Ectodermal cell (in vitro differentiated cells): ENCODE measurements around the gene TCP11. TPM values are rescaled to one million over a fixed set of nuclear protein-coding genes. Genes with fewer than 3 reads are reported as not detected.

Source experiments
- H3K27ac ChIP-seq: 2 replicates; pipeline ENCODE4 v1.7.0; 2013; ENCODE audit warnings: mild to moderate bottlenecking, low read depth, low read length; ENCODE audit not compliant: insufficient read depth, poor library complexity, severe bottlenecking
- H3K27me3 ChIP-seq: 2 replicates; pipeline ENCODE4 v1.7.0; 2013; ENCODE audit warnings: mild to moderate bottlenecking, low read length; ENCODE audit not compliant: insufficient read depth, control insufficient read depth, poor library complexity, severe bottlenecking
- H3K36me3 ChIP-seq: one replicate; pipeline ENCODE4 v1.7.0; 2013; ENCODE audit warnings: low read length; ENCODE audit not compliant: control insufficient read depth, insufficient read depth
- H3K4me1 ChIP-seq: one replicate; pipeline ENCODE4 v1.7.0; 2013; ENCODE audit warnings: low read length; ENCODE audit not compliant: control insufficient read depth, insufficient read depth
- H3K4me3 ChIP-seq: 2 replicates; pipeline ENCODE4 v1.7.0; 2013; ENCODE audit warnings: low read depth, low read length, control low read depth; ENCODE audit not compliant: insufficient read depth
- H3K9me3 ChIP-seq: 2 replicates; pipeline ENCODE4 v1.7.0; 2013; ENCODE audit warnings: mild to moderate bottlenecking, low read length, moderate library complexity; ENCODE audit not compliant: control insufficient read depth
- WGBS, 2 experiments: methylation state at CpG; one replicate each; pipeline ENCODE4 v1.1.7; 2013; ENCODE audit warnings: missing lambda C conversion rate in 2 of 2; 5-methylcytosine and 5-hydroxymethylcytosine counted together
- polyA plus RNA-seq, 4 experiments: library from polyadenylated mRNA; stranded (reverse); fragments of 50-300 nt; gene quantifications; one replicate each; pipeline ENCODE4 v1.2.3, GENCODE V29; 2013

The TCP11 gene
- polyA plus RNA-seq (2013, experiment 1 of 4): not detected
- not detected for polyA plus RNA-seq (2013, experiment 2 of 4)
- polyA plus RNA-seq (2013, experiment 3 of 4): 0.32 TPM
- polyA plus RNA-seq (2013, experiment 4 of 4): not detected

- Histone ChIP-seq H3K36me3 (no peaks in the 10 kb centered on the region), H3K27ac (no peak within 1 kb of the TSS), H3K27me3 (no peaks in the 10 kb centered on the region), H3K9me3 (no peaks in the 10 kb centered on the region), H3K4me3 (no peak within 1 kb of the TSS), H3K4me1 (peaks cover 2% of the 10 kb centered on the region)
- WGBS, 2 experiments: 93% methylated on average over 69 of the region's 69 CpGs
These were observed at the start of gene TCP11 for GRCh38 chr6:35141007-35141655. Gene TCP11 (minus strand): TSS chr6:35141339. CDS start chr6:35140870, 469 bp downstream.

GRCh38 chr6:35190306-35190705, 49.2 kb upstream of the TCP11 start:
- Histone ChIP-seq H3K27me3 (no peaks in the 10 kb centered on the region), H3K4me1 (peaks cover 14% of the 10 kb centered on the region), H3K36me3 (no peaks in the 10 kb centered on the region), H3K4me3 (no peak overlapping the region), H3K27ac (no peak overlapping the region), H3K9me3 (no peaks in the 10 kb centered on the region)

GRCh38 chr6:35188886-35189285, 47.7 kb upstream of the TCP11 start:
- no peaks in the 10 kb centered on the region for H3K36me3 ChIP-seq
- peaks cover 14% of the 10 kb centered on the region for H3K4me1 ChIP-seq
- no peaks in the 10 kb centered on the region for H3K27me3 ChIP-seq
- no peaks in the 10 kb centered on the region for H3K9me3 ChIP-seq
- H3K27ac ChIP-seq: no peak overlapping the region
- 90 to 96% methylated on average over 3 of the region's 3 CpGs for WGBS, 2 experiments
- no peak overlapping the region for H3K4me3 ChIP-seq

- Histone ChIP-seq H3K4me3 (no peak overlapping the region), H3K36me3 (no peaks in the 10 kb centered on the region), H3K27me3 (peaks cover 7% of the 10 kb centered on the region), H3K4me1 (no peaks in the 10 kb centered on the region), H3K27ac (no peak overlapping the region), H3K9me3 (no peaks in the 10 kb centered on the region)
- 92 to 93% methylated on average over 1 of the region's 2 CpGs for WGBS, 2 experiments
These were observed 45.4 kb upstream of the TCP11 start for GRCh38 chr6:35186571-35186970.

- no peak overlapping the region for H3K4me3 ChIP-seq
- peaks cover 9% of the 10 kb centered on the region for H3K27me3 ChIP-seq
- no peaks in the 10 kb centered on the region for H3K9me3 ChIP-seq
- WGBS, 2 experiments: 50 to 58% methylated on average over 1 of the region's 1 CpG
- H3K27ac ChIP-seq: no peak overlapping the region
- H3K4me1 ChIP-seq: no peaks in the 10 kb centered on the region
- H3K36me3 ChIP-seq: no peaks in the 10 kb centered on the region
These were observed 44.8 kb upstream of the TCP11 start for GRCh38 chr6:35185971-35186370.

GRCh38 chr6:35185302-35185681, 44.2 kb upstream of the TCP11 start:
- H3K4me3 ChIP-seq: no peak overlapping the region
- no peaks in the 10 kb centered on the region for H3K4me1 ChIP-seq
- no peak overlapping the region for H3K27ac ChIP-seq
- H3K27me3 ChIP-seq: peaks cover 9% of the 10 kb centered on the region
- no peaks in the 10 kb centered on the region for H3K9me3 ChIP-seq
- WGBS, 2 experiments: 65 to 78% methylated on average over 4 to 5 of the region's 6 CpGs
- no peaks in the 10 kb centered on the region for H3K36me3 ChIP-seq

- H3K27ac ChIP-seq: no peak overlapping the region
- peaks cover 9% of the 10 kb centered on the region for H3K27me3 ChIP-seq
- H3K9me3 ChIP-seq: no peaks in the 10 kb centered on the region
- peaks cover 4% of the 10 kb centered on the region for H3K4me1 ChIP-seq
- 84 to 86% methylated on average over 9 of the region's 9 CpGs for WGBS, 2 experiments
- no peak overlapping the region for H3K4me3 ChIP-seq
- H3K36me3 ChIP-seq: no peaks in the 10 kb centered on the region
These were observed 43.6 kb upstream of the TCP11 start for GRCh38 chr6:35184580-35185301.

- Histone ChIP-seq H3K9me3 (no peaks in the 10 kb centered on the region), H3K27ac (no peak overlapping the region), H3K27me3 (peaks cover 9% of the 10 kb centered on the region), H3K36me3 (no peaks in the 10 kb centered on the region), H3K4me1 (peaks cover 8% of the 10 kb centered on the region), H3K4me3 (no peak overlapping the region)
- 92 to 95% methylated on average over 2 of the region's 2 CpGs for WGBS, 2 experiments
These were observed 42.8 kb upstream of the TCP11 start for GRCh38 chr6:35183935-35184334.

GRCh38 chr6:35183281-35183680, 42.1 kb upstream of the TCP11 start:
- H3K4me3 ChIP-seq: no peak overlapping the region
- no peak overlapping the region for H3K27ac ChIP-seq
- WGBS, 2 experiments: 93 to 96% methylated on average over 2 of the region's 2 CpGs
- peaks cover 10% of the 10 kb centered on the region for H3K4me1 ChIP-seq
- peaks cover 9% of the 10 kb centered on the region for H3K27me3 ChIP-seq
- H3K36me3 ChIP-seq: no peaks in the 10 kb centered on the region
- no peaks in the 10 kb centered on the region for H3K9me3 ChIP-seq

GRCh38 chr6:35181933-35182612, 40.9 kb upstream of the TCP11 start:
- Histone ChIP-seq H3K4me1 (peaks cover 10% of the 10 kb centered on the region), H3K27me3 (peaks cover 9% of the 10 kb centered on the region), H3K9me3 (no peaks in the 10 kb centered on the region), H3K4me3 (no peak overlapping the region), H3K36me3 (no peaks in the 10 kb centered on the region), H3K27ac (no peak overlapping the region)
- WGBS, 2 experiments: 34 to 37% methylated on average over 54 to 55 of the region's 55 CpGs
